Activated CD8-positive, alpha-beta memory T cell treated with anti-CD3 and anti-CD28 coated beads, Interleukin-2, amount 50 U/mL, for 1 hour (primary cell): Measurements from ENCODE around the gene HAND1.

Experiments
- DNase-seq: peaks from one replicate; pipeline ENCODE4 v3.0.0-alpha.2; 2020; ENCODE audit errors: extremely low read depth

The HAND1 gene

GRCh38 chr5:154459015-154459414 is 19.0 kb downstream of the HAND1 start:
- no peak for DNase-seq

GRCh38 chr5:154456540-154456939 is 21.5 kb downstream of the HAND1 start:
- no peak for DNase-seq

- no peak for DNase-seq
Measured at GRCh38 chr5:154455585-154455984, 22.4 kb downstream of the HAND1 start.

GRCh38 chr5:154451957-154452356 is 26.1 kb downstream of the HAND1 start:
- no peak for DNase-seq

GRCh38 chr5:154449786-154450185 is 28.2 kb downstream of the HAND1 start:
- DNase-seq, result no peak

- no peak for DNase-seq
Measured at GRCh38 chr5:154447089-154447725, 30.8 kb downstream of the HAND1 start.

GRCh38 chr5:154446195-154447088 is 31.6 kb downstream of the HAND1 start:
- DNase-seq, result no peak

GRCh38 chr5:154445422-154446194 is 32.4 kb downstream of the HAND1 start, which contains the start of gene SAP30L:
TSS of gene SAP30L (plus strand) at chr5:154445997. CDS start at chr5:154446605, 608 bp downstream.
- peak; percentile 70 for DNase-seq

- DNase-seq, result no peak
Measured at GRCh38 chr5:154444556-154445421, 33.2 kb downstream of the HAND1 start.

- no peak for DNase-seq
Measured at GRCh38 chr5:154442801-154443200, 35.2 kb downstream of the HAND1 start.

- DNase-seq, result no peak
Measured at GRCh38 chr5:154440540-154440939, 37.5 kb downstream of the HAND1 start.

GRCh38 chr5:154437281-154437965 is 40.6 kb downstream of the HAND1 start:
- DNase-seq, result no peak

GRCh38 chr5:154435226-154435625 is 42.8 kb downstream of the HAND1 start:
- no peak for DNase-seq

GRCh38 chr5:154430961-154431630 is 46.9 kb downstream of the HAND1 start:
- DNase-seq, result no peak

- DNase-seq, result no peak
Measured at GRCh38 chr5:154430466-154430865, 47.6 kb downstream of the HAND1 start.

- DNase-seq, result no peak
Measured at GRCh38 chr5:154429341-154429740, 48.7 kb downstream of the HAND1 start.

GRCh38 chr5:154428208-154428607 is 49.8 kb downstream of the HAND1 start:
- no peak for DNase-seq
